Activated CD8-positive, alpha-beta memory T cell treated with anti-CD3 and anti-CD28 coated beads, Interleukin-2, amount 10 ng/mL, durations not matched to agents 7 days and 5 days (primary cell): Measurements from ENCODE around the gene AGRN. TPM values are rescaled to one million over a fixed set of nuclear protein-coding genes. Genes with fewer than 3 reads are reported as not detected.
A peak's percentile ranks its signal among the peaks of the same experiment; 100 is the strongest.
"Not testable (repeated sequence)": the region's sequence is repeated elsewhere in the genome, so short reads cannot be mapped to it uniquely, and the experiment has no call there.

Experiments used
- ATAC-seq: fragments of 150-1000 bp; cut with Tn5 transposase; one replicate; pipeline ENCODE4 v1.10.0; 2021; ENCODE audit warnings: moderate library complexity
- CTCF ChIA-PET: fragments of 350-600 bp; sonication (Branson Sonifier 250); formaldehyde crosslinking; loops from one replicate; lab custom pipeline; 2021; ENCODE audit warnings: antibody characterized with exemption; lab: Charles Lee
- DNase-seq: peaks from one replicate; pipeline ENCODE4 v3.0.0-alpha.2; 2020
- H3K27ac Mint-ChIP-seq: one replicate; pipeline ENCODE4 v1.8.0; 2021; ENCODE audit warnings: mild to moderate bottlenecking, mixed read lengths
- H3K27me3 Mint-ChIP-seq: one replicate; pipeline ENCODE4 v1.8.0; 2021; ENCODE audit warnings: mixed read lengths
- H3K36me3 Mint-ChIP-seq: one replicate; pipeline ENCODE4 v1.8.0; 2021; ENCODE audit warnings: mild to moderate bottlenecking, mixed read lengths
- H3K4me1 Mint-ChIP-seq: one replicate; pipeline ENCODE4 v1.8.0; 2021; ENCODE audit warnings: mixed read lengths
- H3K4me3 Mint-ChIP-seq: one replicate; pipeline ENCODE4 v1.8.0; 2021; ENCODE audit warnings: mild to moderate bottlenecking, moderate library complexity, mixed read lengths
- H3K9me3 Mint-ChIP-seq: one replicate; pipeline ENCODE4 v1.8.0; 2022; ENCODE audit warnings: low read depth, mixed read lengths
- total RNA-seq, 2 experiments: library from RNA; stranded (reverse); gene quantifications; one replicate each; pipeline ENCODE4 v1.2.3, GENCODE V29; 2021

The AGRN gene
- total RNA-seq, 2 experiments from 2014 or later = 29.3 to 32.8 TPM

DNA sequence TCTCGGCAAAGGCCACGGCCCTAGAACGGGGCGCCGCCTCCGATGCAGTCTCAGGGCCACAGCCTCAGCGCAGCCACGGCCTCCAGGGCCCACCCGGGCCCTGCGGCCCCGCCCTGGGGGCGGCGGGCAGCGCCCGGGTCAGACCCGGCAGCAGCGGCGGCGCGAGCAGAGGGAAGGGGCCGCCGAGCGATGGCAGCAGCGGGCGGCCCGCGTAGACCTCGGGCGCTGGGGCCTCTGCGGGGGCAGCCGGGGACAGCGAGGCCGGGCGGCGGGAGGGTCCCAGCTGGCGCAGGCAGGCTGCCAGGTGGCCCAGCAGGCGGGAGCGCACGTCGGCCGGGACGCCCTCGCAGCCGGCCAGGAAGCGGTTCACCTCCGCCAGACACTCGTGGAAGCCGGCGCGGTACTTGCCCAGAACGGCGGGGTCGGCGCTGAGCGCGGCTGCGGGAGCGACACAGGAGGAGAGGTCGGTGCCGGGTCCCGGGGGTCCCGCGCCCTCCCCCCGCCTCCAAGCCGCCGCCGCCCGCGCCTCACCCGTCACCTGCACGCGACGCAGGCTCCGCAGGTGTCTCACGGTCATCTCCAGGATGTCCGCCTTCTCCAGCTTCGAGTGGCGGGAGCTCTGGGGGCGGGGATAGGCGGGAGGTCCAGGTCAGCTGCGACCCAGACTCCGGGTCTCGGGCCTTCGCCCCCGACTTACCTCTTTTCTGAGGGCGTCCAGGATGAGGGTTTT is 20.8 kb upstream of the AGRN start:
- Mint-ChIP-seq H3K9me3 (no peaks in the 10 kb centered on the region), H3K36me3 (peaks cover 1% of the 10 kb centered on the region), H3K27me3 (peaks cover 46% of the 10 kb centered on the region), H3K4me3 (no peak overlapping the region), H3K27ac (no peak overlapping the region), H3K4me1 (peaks cover 9% of the 10 kb centered on the region)
- DNase-seq = peak; percentile 40
- peak; percentile 6 for ATAC-seq
- CTCF ChIA-PET = interaction anchor here (3.6 to 8.7 kb wide), 2 partner anchors 16 to 19 kb away, joined by 19 to 73 read pairs; partner anchors contain the start of gene PERM1

GRCh38 chr1:999725-1000356 is 20.1 kb upstream of the AGRN start, which contains the start of gene HES4:
HES4 (minus strand) TSS chr1:1000097; CDS start chr1:999973, 124 bp downstream.
- DNase-seq (peak; percentile 45), ATAC-seq (peak; percentile 34)
- H3K27me3 Mint-ChIP-seq = peaks cover 48% of the 10 kb centered on the region
- H3K36me3 Mint-ChIP-seq = peaks cover 1% of the 10 kb centered on the region
- peaks cover 15% of the 10 kb centered on the region for H3K4me1 Mint-ChIP-seq
- no peaks in the 10 kb centered on the region for H3K9me3 Mint-ChIP-seq
- CTCF ChIA-PET = interaction anchor here (3.6 to 8.7 kb wide), 2 partner anchors 16 to 19 kb away, joined by 19 to 73 read pairs; partner anchors contain the start of gene PERM1
- H3K27ac Mint-ChIP-seq = peak within 1 kb of the TSS; percentile 75
- peak within 1 kb of the TSS; percentile 54 for H3K4me3 Mint-ChIP-seq

GRCh38 chr1:1000357-1001056 is 19.4 kb upstream of the AGRN start:
- peaks cover 22% of the 10 kb centered on the region for H3K4me1 Mint-ChIP-seq
- H3K27me3 Mint-ChIP-seq = peaks cover 43% of the 10 kb centered on the region
- peak overlapping the region; percentile 54 for H3K4me3 Mint-ChIP-seq

DNA sequence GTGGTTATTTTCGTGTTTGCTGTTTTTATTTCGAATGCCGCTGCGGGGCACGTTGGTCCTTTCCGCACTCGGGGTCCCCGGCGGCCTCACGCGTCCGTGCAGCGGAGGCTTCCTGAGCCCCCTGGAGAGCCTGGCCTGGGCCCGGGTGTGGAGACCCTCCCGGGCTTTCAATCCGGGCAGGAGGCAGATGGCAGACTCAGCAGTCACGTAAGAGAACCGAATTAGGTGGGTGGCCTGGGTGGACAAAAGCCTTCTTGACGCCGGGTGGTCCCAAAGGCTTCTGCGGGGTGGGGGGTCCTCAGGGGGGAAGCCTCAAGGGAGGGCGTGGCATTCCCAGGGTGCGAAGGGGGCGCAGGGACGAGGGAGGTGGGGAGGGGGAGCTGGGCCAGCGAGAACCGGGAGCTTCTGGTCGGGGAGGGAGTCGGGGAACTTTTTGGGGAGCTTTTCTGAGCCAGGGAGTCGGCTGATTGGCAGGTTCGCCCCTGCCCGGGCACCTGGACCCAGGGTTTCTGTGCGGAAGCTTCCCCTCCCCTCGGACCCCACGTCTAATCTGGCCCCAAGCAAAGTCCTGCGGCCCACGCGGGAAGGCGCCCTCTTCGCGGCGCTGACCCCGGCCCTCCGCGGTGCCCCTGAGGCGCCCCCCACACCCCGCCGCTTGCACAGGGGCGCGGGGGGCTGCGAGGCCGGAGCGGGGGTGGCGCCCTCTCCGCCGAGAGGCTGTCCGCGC is 18.7 kb upstream of the AGRN start:
- H3K4me1 Mint-ChIP-seq = peaks cover 23% of the 10 kb centered on the region
- ATAC-seq = no peak
- H3K4me3 Mint-ChIP-seq = peak overlapping the region; percentile 54
- CTCF ChIA-PET = interaction anchor here (0.7 to 8.7 kb wide), 15 partner anchors 9 to 250 kb away, joined by 3 to 73 read pairs (median 7); partner anchors contain the start of genes ISG15, PERM1 and PLEKHN1
- H3K27ac Mint-ChIP-seq = peak overlapping the region; percentile 75
- DNase-seq = no peak
- peaks cover 1% of the 10 kb centered on the region for H3K36me3 Mint-ChIP-seq
- H3K27me3 Mint-ChIP-seq = peaks cover 43% of the 10 kb centered on the region
- H3K9me3 Mint-ChIP-seq = no peaks in the 10 kb centered on the region

More at GRCh38 chr1:1000357-1001056, 19.4 kb upstream of the AGRN start:
- CTCF ChIA-PET = interaction anchor here (0.7 to 8.7 kb wide), 8 partner anchors 10 to 63 kb away, joined by 3 to 73 read pairs (median 8); partner anchors contain the start of genes ISG15, PERM1 and PLEKHN1
- H3K27ac Mint-ChIP-seq = peak overlapping the region; percentile 75
- ATAC-seq = peak; percentile 13
- H3K36me3 Mint-ChIP-seq = peaks cover 1% of the 10 kb centered on the region
- DNase-seq = peak; percentile 77
- H3K9me3 Mint-ChIP-seq = no peaks in the 10 kb centered on the region

- Mint-ChIP-seq H3K4me1 (peaks cover 23% of the 10 kb centered on the region), H3K27me3 (peaks cover 46% of the 10 kb centered on the region), H3K4me3 (no peak overlapping the region), H3K9me3 (no peaks in the 10 kb centered on the region), H3K36me3 (peaks cover 1% of the 10 kb centered on the region), H3K27ac (no peak overlapping the region)
- DNase-seq (no peak), ATAC-seq (no peak)
- CTCF ChIA-PET = interaction anchor here (1.6 to 8.7 kb wide), 4 partner anchors 10 to 60 kb away, joined by 6 to 73 read pairs (median 16); partner anchors contain the start of genes ISG15 and PERM1
These were observed 16.1 kb upstream of the AGRN start for GRCh38 chr1:1003618-1004419.

- H3K9me3 Mint-ChIP-seq = no peaks in the 10 kb centered on the region
- ATAC-seq (no peak), DNase-seq (no peak)
- CTCF ChIA-PET = interaction anchor here (0.6 to 8.7 kb wide), 4 partner anchors 9 to 63 kb away, joined by 3 to 73 read pairs (median 11); partner anchors contain the start of genes ISG15 and PERM1
- no peak overlapping the region for H3K4me3 Mint-ChIP-seq
- H3K36me3 Mint-ChIP-seq = peaks cover 5% of the 10 kb centered on the region
- peaks cover 27% of the 10 kb centered on the region for H3K4me1 Mint-ChIP-seq
- peaks cover 51% of the 10 kb centered on the region for H3K27me3 Mint-ChIP-seq
- H3K27ac Mint-ChIP-seq = no peak overlapping the region
These were observed 15.5 kb upstream of the AGRN start for GRCh38 chr1:1004420-1004779.

GRCh38 chr1:1004780-1005697 is 14.9 kb upstream of the AGRN start:
- Mint-ChIP-seq H3K4me3 (peak overlapping the region; percentile 38), H3K9me3 (no peaks in the 10 kb centered on the region), H3K36me3 (peaks cover 5% of the 10 kb centered on the region), H3K4me1 (peaks cover 27% of the 10 kb centered on the region), H3K27ac (peak overlapping the region; percentile 30), H3K27me3 (peaks cover 49% of the 10 kb centered on the region)
- CTCF ChIA-PET = interaction anchor here (0.6 to 8.7 kb wide), 4 partner anchors 8 to 63 kb away, joined by 3 to 73 read pairs (median 11); partner anchors contain the start of genes ISG15 and PERM1
- peak; percentile 73 for DNase-seq
- ATAC-seq = peak; percentile 37

GRCh38 chr1:1005774-1006304 is 14.1 kb upstream of the AGRN start:
- no peak overlapping the region for H3K4me3 Mint-ChIP-seq
- peaks cover 24% of the 10 kb centered on the region for H3K4me1 Mint-ChIP-seq
- ATAC-seq = no peak
- H3K27me3 Mint-ChIP-seq = peaks cover 47% of the 10 kb centered on the region
- H3K9me3 Mint-ChIP-seq = no peaks in the 10 kb centered on the region
- DNase-seq = no peak
- CTCF ChIA-PET = interaction anchor here (1.6 to 3.3 kb wide), 2 partner anchors 8 to 58 kb away, joined by 6 to 16 read pairs; partner anchors contain the start of gene ISG15
- peaks cover 4% of the 10 kb centered on the region for H3K36me3 Mint-ChIP-seq
- H3K27ac Mint-ChIP-seq = no peak overlapping the region

DNA sequence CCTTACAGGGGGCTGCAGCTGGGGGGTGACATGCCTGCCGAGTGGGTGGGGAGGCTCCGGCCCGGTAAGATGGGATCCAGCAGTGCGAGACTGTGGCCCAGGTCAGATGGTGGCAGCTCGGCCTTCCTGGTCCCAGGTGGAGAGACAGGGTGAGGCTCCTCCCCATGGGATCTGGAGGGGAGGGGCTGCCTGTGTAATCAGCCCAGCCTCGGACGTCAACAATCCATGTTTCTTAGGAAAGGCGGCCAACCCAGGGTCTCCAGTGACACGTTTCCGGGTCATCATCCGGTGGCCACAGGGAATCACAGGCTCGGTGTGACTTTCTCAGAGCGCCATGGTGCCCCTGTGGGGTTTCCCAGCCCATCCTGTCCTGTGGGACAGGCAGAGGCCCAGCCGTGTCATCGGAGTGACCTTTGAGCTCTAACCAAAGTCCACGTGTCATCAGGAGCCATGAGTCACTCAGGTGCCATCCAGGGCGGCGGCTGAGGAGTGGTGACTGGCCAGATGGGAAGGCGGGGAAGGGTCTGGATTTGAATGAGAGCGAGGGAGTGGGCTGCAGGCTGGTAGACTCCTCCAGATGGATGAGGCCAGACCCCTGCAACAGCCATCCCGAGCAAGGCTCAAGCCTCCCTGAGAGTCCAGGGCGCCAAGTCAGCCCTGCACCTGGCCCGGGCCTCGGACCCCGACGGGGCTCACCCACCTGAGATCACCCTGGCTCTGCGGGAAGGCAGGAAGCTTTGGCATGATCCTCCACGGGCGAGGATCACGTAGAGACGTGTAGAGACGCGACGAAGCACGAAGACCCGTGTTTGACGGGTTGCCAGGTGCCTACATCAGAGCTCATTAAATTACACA is 13.4 kb upstream of the AGRN start:
- Mint-ChIP-seq H3K27me3 (peaks cover 42% of the 10 kb centered on the region), H3K4me1 (peaks cover 24% of the 10 kb centered on the region), H3K36me3 (peaks cover 7% of the 10 kb centered on the region), H3K4me3 (no peak overlapping the region), H3K27ac (no peak overlapping the region), H3K9me3 (peaks cover under 1% of the 10 kb centered on the region)
- no peak for ATAC-seq
- peak; percentile 40 for DNase-seq
- CTCF ChIA-PET = interaction anchor here (3.3 kb wide), 1 partner anchor 7 kb away, joined by 16 read pairs; the partner anchor contains the start of gene ISG15

GRCh38 chr1:1010131-1010530 is 9.8 kb upstream of the AGRN start:
- H3K9me3 Mint-ChIP-seq, H3K4me3 Mint-ChIP-seq, DNase-seq, H3K27ac Mint-ChIP-seq, ATAC-seq: not testable (repeated sequence)
- Mint-ChIP-seq H3K36me3 (peaks cover 29% of the 10 kb centered on the region), H3K4me1 (peaks cover 33% of the 10 kb centered on the region), H3K27me3 (peaks cover 23% of the 10 kb centered on the region)
- CTCF ChIA-PET = interaction anchor here (0.9 to 2.3 kb wide), 4 partner anchors 8 to 53 kb away, joined by 3 to 5 read pairs (median 4); no protein-coding TSS in a partner anchor
